ENCODE data around the gene PARVA. TPM values are rescaled to one million over a fixed set of nuclear protein-coding genes. Genes with fewer than 3 reads are reported as not detected.

PARVA gene
- total RNA-seq, 1 donor from 2014 or later = 170 TPM

- DNase-seq (ENCODE audit: low spot score) = no peak
- Mint-ChIP-seq H3K27ac (ENCODE audit: unreplicated experiment) (peak overlapping the region; percentile 93), H3K4me1 (ENCODE audit: low read depth) (peaks cover 68% of the 10 kb centered on the region), H3K27me3 (ENCODE audit: low read depth) (no peaks in the 10 kb centered on the region), H3K36me3 (ENCODE audit: low read depth) (peaks cover 1% of the 10 kb centered on the region), H3K4me3 (ENCODE audit: unreplicated experiment) (peak overlapping the region; percentile 20), H3K9me3 (ENCODE audit: low read depth) (no peaks in the 10 kb centered on the region)
- TF ChIP-seq CTCF (IDR thresholded peaks at IDR 0.05) = no peak
These were observed 25.3 kb downstream of the PARVA start for GRCh38 chr11:12402691-12403120.

DNA sequence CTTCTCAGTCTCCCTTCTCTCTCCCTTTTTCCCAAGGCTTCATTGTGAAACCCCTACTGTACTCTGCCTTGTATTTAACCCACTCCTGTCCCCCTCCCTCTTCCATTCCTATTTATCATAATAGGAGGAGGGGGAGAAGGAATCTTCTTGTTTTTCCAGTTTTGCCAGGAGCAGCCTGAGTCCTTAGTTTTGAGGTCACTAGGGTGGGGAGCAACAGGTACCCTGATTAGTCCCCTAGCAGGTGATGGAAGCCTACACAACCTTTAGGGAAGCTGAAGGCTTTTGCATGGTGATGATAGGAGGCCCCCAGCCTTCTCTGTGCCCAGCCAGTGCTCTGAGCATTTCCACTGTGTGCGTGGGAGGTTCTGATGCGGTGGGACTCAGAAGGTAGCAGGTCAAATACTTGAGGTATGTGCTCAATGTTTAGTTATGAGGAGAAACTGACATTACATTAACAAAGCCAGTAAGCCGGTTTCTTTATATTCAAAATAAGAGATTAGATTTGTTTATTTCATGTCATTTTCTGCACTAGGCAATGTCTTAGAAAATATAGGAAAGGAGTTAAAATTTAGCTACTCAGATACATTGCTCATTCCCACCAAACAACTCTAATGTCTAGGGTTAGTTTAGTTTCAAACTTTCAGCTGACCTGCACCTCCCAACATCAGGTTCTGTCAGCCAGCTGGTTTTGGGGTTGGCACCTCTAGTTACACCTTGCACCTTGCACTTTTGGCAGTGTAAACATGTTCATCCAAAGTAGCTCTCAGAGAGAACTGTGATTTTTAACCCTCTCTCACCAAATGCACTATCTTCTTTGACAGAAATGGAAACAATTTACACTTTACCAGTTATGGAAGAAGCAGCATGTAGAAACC, 26.0 kb downstream of the PARVA start:
- DNase-seq (ENCODE audit: low spot score) = no peak
- Mint-ChIP-seq H3K27ac (ENCODE audit: unreplicated experiment) (peak overlapping the region; percentile 93), H3K4me3 (ENCODE audit: unreplicated experiment) (peak overlapping the region; percentile 20), H3K27me3 (ENCODE audit: low read depth) (no peaks in the 10 kb centered on the region), H3K4me1 (ENCODE audit: low read depth) (peaks cover 68% of the 10 kb centered on the region), H3K36me3 (ENCODE audit: low read depth) (peaks cover 1% of the 10 kb centered on the region), H3K9me3 (ENCODE audit: low read depth) (no peaks in the 10 kb centered on the region)
- no peak for TF ChIP-seq CTCF (IDR thresholded peaks at IDR 0.05)

DNA sequence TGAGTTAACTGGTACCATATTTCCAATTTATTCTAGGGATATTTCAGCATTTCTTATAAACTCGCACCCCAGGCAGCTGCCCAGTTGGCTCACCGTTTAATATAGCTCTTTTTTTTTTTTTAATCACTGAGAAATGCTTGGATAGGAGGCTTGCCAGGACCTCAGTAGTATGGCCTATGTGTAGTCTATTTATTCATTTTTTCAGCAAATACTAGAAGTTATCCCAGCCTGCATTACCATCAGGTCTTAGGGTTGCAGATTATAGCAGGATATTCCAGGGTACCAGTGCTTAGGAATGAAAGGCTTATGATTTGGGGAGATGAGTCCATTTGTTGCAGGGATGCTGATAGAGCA, 26.6 kb downstream of the PARVA start:
- Mint-ChIP-seq H3K36me3 (ENCODE audit: low read depth) (peaks cover 1% of the 10 kb centered on the region), H3K9me3 (ENCODE audit: low read depth) (no peaks in the 10 kb centered on the region), H3K4me1 (ENCODE audit: low read depth) (peaks cover 68% of the 10 kb centered on the region), H3K27ac (ENCODE audit: unreplicated experiment) (peak overlapping the region; percentile 93), H3K27me3 (ENCODE audit: low read depth) (no peaks in the 10 kb centered on the region), H3K4me3 (ENCODE audit: unreplicated experiment) (no peak overlapping the region)
- DNase-seq (ENCODE audit: low spot score) = no peak
- TF ChIP-seq CTCF (IDR thresholded peaks at IDR 0.05) = no peak

DNA sequence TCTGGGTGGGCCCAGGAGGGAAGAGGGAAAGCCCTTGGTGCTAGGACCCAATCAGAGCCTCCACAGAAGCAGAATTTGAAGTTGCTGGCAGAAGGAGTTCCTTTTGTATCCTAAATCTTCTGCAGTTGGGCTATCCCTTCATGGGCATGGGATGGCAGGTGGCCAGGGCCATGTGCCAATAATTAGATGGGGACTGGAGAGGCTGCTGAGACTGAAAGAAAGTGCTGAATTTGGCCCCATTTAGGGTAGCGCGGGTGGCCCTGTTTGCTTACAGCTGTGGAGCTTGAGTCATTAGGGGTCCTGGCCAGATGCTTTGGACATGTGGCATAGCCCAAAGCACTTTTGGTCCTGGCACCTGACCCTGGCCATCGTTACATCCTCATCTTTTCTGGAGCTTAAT, 27.1 kb downstream of the PARVA start:
- no peak for DNase-seq (ENCODE audit: low spot score)
- H3K27ac Mint-ChIP-seq (ENCODE audit: unreplicated experiment) = peak overlapping the region; percentile 93
- H3K36me3 Mint-ChIP-seq (ENCODE audit: low read depth) = peaks cover 1% of the 10 kb centered on the region
- TF ChIP-seq CTCF (IDR thresholded peaks at IDR 0.05) = no peak
- no peaks in the 10 kb centered on the region for H3K27me3 Mint-ChIP-seq (ENCODE audit: low read depth)
- H3K4me3 Mint-ChIP-seq (ENCODE audit: unreplicated experiment) = no peak overlapping the region
- no peaks in the 10 kb centered on the region for H3K9me3 Mint-ChIP-seq (ENCODE audit: low read depth)
- peaks cover 71% of the 10 kb centered on the region for H3K4me1 Mint-ChIP-seq (ENCODE audit: low read depth)

DNA sequence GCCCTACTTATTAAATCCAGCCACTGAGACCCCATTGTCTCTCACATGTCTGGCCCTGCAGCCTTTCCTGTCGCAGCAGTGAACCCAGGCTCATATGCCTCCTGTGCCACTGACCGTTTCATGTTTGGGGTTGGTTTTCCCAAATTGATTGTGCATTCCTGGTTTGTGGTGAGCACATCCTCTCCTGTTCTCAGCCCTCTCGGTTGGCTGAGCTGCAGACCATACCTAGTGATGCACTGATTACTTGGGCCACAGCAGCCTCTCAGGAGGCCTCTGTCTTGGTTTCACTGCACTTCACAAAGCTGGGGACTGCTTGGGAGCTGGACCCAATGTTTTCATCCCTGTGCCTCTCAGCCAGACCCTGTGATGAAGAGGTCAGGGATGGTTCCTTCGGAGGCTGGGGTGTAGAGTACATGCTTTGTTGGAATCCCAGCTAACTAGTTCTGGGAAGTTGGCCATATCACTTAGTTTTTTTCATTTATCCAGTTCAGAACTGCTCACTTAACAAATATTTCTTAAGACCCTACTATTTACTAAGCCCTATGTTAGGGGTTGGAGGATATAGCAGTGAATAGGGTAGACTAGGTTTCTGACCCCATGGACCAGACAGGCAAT, 30.9 kb downstream of the PARVA start:
- no peak for TF ChIP-seq CTCF (IDR thresholded peaks at IDR 0.05)
- no peak for DNase-seq (ENCODE audit: low spot score)
- Mint-ChIP-seq H3K27ac (ENCODE audit: unreplicated experiment) (peak overlapping the region; percentile 57), H3K9me3 (ENCODE audit: low read depth) (no peaks in the 10 kb centered on the region), H3K36me3 (ENCODE audit: low read depth) (peaks cover 1% of the 10 kb centered on the region), H3K4me3 (ENCODE audit: unreplicated experiment) (no peak overlapping the region), H3K27me3 (ENCODE audit: low read depth) (no peaks in the 10 kb centered on the region), H3K4me1 (ENCODE audit: low read depth) (peaks cover 74% of the 10 kb centered on the region)

All from chondrocyte (in vitro differentiated cells).